ENCODE measurements around the gene MTM1. TPM values are rescaled to one million over a fixed set of nuclear protein-coding genes. Genes with fewer than 3 reads are reported as not detected.

MTM1 gene
- total and polyA plus RNA-seq, 2 donors (not counting 1 experiment from before 2014, with no cell fraction given) = 8.7 to 29.8 TPM

- H4K20me1 ChIP-seq (ENCODE audit: control insufficient read depth, insufficient read depth, low read length, poor library complexity, severe bottlenecking) = no peaks in the 10 kb centered on the region
- ChIA-PET CTCF (no interaction called here), POLR2A (no interaction called here)
- Mint-ChIP-seq H3K27ac (no peak overlapping the region), H3K9me3 (ENCODE audit: insufficient read depth) (no peaks in the 10 kb centered on the region), H3K4me3 (no peak overlapping the region), H3K4me1 (no peaks in the 10 kb centered on the region), H3K27me3 (no peaks in the 10 kb centered on the region)
- H3K9me3 ChIP-seq (ENCODE audit: control extremely low read depth in 1 of 3, control insufficient read depth in 2 of 3, insufficient read depth in 1 of 3, low read length in 2 of 3) = no peaks in the 10 kb centered on the region
- no peaks in the 10 kb centered on the region for H3K27me3 ChIP-seq (replicated peaks in 1 of 4; ENCODE audit: control extremely low read depth in 1 of 4, control insufficient read depth in 3 of 4, insufficient read depth in 4 of 4, low read length in 3 of 4)
- no CpG with 5 or more reads among the region's 5 CpGs for WGBS (ENCODE audit: insufficient coverage)
- no peak overlapping the region for H3K27ac ChIP-seq (ENCODE audit: low read length in 2 of 2)
- H3K36me3 ChIP-seq (replicated peaks in 1 of 2; ENCODE audit: control extremely low read depth in 1 of 2, control insufficient read depth in 1 of 2, extremely low read depth in 1 of 2, insufficient read depth in 2 of 2, low read length in 1 of 2) = peaks cover 9 to 37% of the 10 kb centered on the region in 2 experiments
- intact Hi-C loops (cut with micrococcal nuclease) = no loop called here
- H3K4me2 ChIP-seq (replicated peaks; ENCODE audit: low read depth, low read length, poor library complexity, severe bottlenecking) = no peak overlapping the region
- no peak overlapping the region for H3K4me3 ChIP-seq (ENCODE audit: control extremely low read depth in 1 of 5, extremely low read depth in 1 of 5, insufficient read depth in 1 of 5, low read depth in 2 of 5, low read length in 4 of 5)
- no peak overlapping the region for H3K9ac ChIP-seq (ENCODE audit: low read length)
- no peak for ATAC-seq (ENCODE audit: low read depth)
- no peaks in the 10 kb centered on the region for H3K4me1 ChIP-seq (ENCODE audit: control insufficient read depth in 2 of 2, insufficient read depth in 2 of 2, low read length in 2 of 2)
- TF ChIP-seq EZH2 (IDR thresholded peaks at IDR 0.05; ENCODE audit: borderline replicate concordance, insufficient read depth, low read depth, low read length, poor library complexity, severe bottlenecking) (no peak), CTCF (IDR thresholded peaks at IDR 0.05) (no peak)
- no peak for DNase-seq
- no peak overlapping the region for H2AFZ ChIP-seq (ENCODE audit: insufficient read depth, low read depth, low read length, poor library complexity, severe bottlenecking)
- no peaks in the 10 kb centered on the region for H3K79me2 ChIP-seq (ENCODE audit: control insufficient read depth, insufficient read depth, low read length)
Observed at GRCh38 chrX:150647331-150647730, 78.9 kb downstream of the MTM1 start.

- ATAC-seq (ENCODE audit: low read depth) (no peak), DNase-seq (no peak)
- H2AFZ ChIP-seq (ENCODE audit: insufficient read depth, low read depth, low read length, poor library complexity, severe bottlenecking) = no peak overlapping the region
- no peaks in the 10 kb centered on the region for H3K9me3 ChIP-seq (ENCODE audit: control extremely low read depth in 1 of 3, control insufficient read depth in 2 of 3, insufficient read depth in 1 of 3, low read length in 2 of 3)
- H3K27ac ChIP-seq (ENCODE audit: low read length in 2 of 2) = no peak overlapping the region
- H3K4me1 Mint-ChIP-seq = no peaks in the 10 kb centered on the region
- POLR2A ChIA-PET = no interaction called here
- TF ChIP-seq CTCF (IDR thresholded peaks at IDR 0.05) (no peak), EZH2 (IDR thresholded peaks at IDR 0.05; ENCODE audit: borderline replicate concordance, insufficient read depth, low read depth, low read length, poor library complexity, severe bottlenecking) (no peak)
- H3K9ac ChIP-seq (ENCODE audit: low read length) = no peak overlapping the region
- H3K27ac Mint-ChIP-seq = no peak overlapping the region
- H4K20me1 ChIP-seq (ENCODE audit: control insufficient read depth, insufficient read depth, low read length, poor library complexity, severe bottlenecking) = no peaks in the 10 kb centered on the region
- no CpG with 5 or more reads among the region's 4 CpGs for WGBS (ENCODE audit: insufficient coverage)
- H3K36me3 ChIP-seq (replicated peaks in 1 of 2; ENCODE audit: control extremely low read depth in 1 of 2, control insufficient read depth in 1 of 2, extremely low read depth in 1 of 2, insufficient read depth in 2 of 2, low read length in 1 of 2) = peaks cover 9 to 32% of the 10 kb centered on the region in 2 experiments
- intact Hi-C loops (cut with micrococcal nuclease) = no loop called here
- H3K27me3 ChIP-seq (replicated peaks in 1 of 4; ENCODE audit: control extremely low read depth in 1 of 4, control insufficient read depth in 3 of 4, insufficient read depth in 4 of 4, low read length in 3 of 4) = no peaks in the 10 kb centered on the region
- H3K4me3 ChIP-seq (ENCODE audit: control extremely low read depth in 1 of 5, extremely low read depth in 1 of 5, insufficient read depth in 1 of 5, low read depth in 2 of 5, low read length in 4 of 5) = no peak overlapping the region
- no peak overlapping the region for H3K4me2 ChIP-seq (replicated peaks; ENCODE audit: low read depth, low read length, poor library complexity, severe bottlenecking)
- no peaks in the 10 kb centered on the region for H3K9me3 Mint-ChIP-seq (ENCODE audit: insufficient read depth)
- H3K4me1 ChIP-seq (ENCODE audit: control insufficient read depth in 2 of 2, insufficient read depth in 2 of 2, low read length in 2 of 2) = no peaks in the 10 kb centered on the region
- no peaks in the 10 kb centered on the region for H3K27me3 Mint-ChIP-seq
- CTCF ChIA-PET = no interaction called here
- no peak overlapping the region for H3K4me3 Mint-ChIP-seq
- H3K79me2 ChIP-seq (ENCODE audit: control insufficient read depth, insufficient read depth, low read length) = no peaks in the 10 kb centered on the region
Observed at GRCh38 chrX:150648296-150648940, 80.0 kb downstream of the MTM1 start.

All from B cell (primary cell).